Measurements from ENCODE around the gene RABGAP1L. TPM values are rescaled to one million over a fixed set of nuclear protein-coding genes. Genes with fewer than 3 reads are reported as not detected.
"Not testable (repeated sequence)": the region's sequence is repeated elsewhere in the genome, so short reads cannot be mapped to it uniquely, and the experiment has no call there.

The RABGAP1L gene
- polyA plus RNA-seq, 1 donor from 2014 or later: 88.6 TPM

- Mint-ChIP-seq H3K4me1 (peaks cover 0 to 5% (median 4%) of the 10 kb centered on the region in 3 donors), H3K36me3 (peaks cover 10% of the 10 kb centered on the region), H3K27me3 (no peaks in the 10 kb centered on the region), H3K27ac (no peak overlapping the region), H3K9me3 (peaks cover 0 to 6% (median 1%) of the 10 kb centered on the region in 3 donors), H3K4me3 (no peak overlapping the region)
Observed at GRCh38 chr1:174660476-174660875, 501.2 kb downstream of the RABGAP1L start.

- peaks cover 0 to 5% (median 4%) of the 10 kb centered on the region in 3 donors for H3K4me1 Mint-ChIP-seq
- H3K9me3 Mint-ChIP-seq: peaks cover 0 to 4% (median 1%) of the 10 kb centered on the region in 3 donors
- H3K36me3 Mint-ChIP-seq: peaks cover 17% of the 10 kb centered on the region
- no peak overlapping the region for H3K27ac Mint-ChIP-seq
- H3K27me3 Mint-ChIP-seq: no peaks in the 10 kb centered on the region
- H3K4me3 Mint-ChIP-seq: no peak overlapping the region
Observed at GRCh38 chr1:174663358-174663757, 504.0 kb downstream of the RABGAP1L start.

GRCh38 chr1:174666248-174666647, 506.9 kb downstream of the RABGAP1L start:
- H3K4me3 Mint-ChIP-seq: no peak overlapping the region

GRCh38 chr1:174671826-174672225, 512.5 kb downstream of the RABGAP1L start:
- peaks cover 6 to 16% (median 8%) of the 10 kb centered on the region in 3 donors for H3K9me3 Mint-ChIP-seq
- H3K4me1 Mint-ChIP-seq: peaks cover 0 to 3% (median 0%) of the 10 kb centered on the region in 3 donors

More at GRCh38 chr1:174666248-174666647, 506.9 kb downstream of the RABGAP1L start:
- H3K4me1 Mint-ChIP-seq: no peaks in the 10 kb centered on the region
- H3K27ac Mint-ChIP-seq: no peak overlapping the region
- peaks cover 6 to 16% (median 8%) of the 10 kb centered on the region in 3 donors for H3K9me3 Mint-ChIP-seq
- no peaks in the 10 kb centered on the region for H3K27me3 Mint-ChIP-seq
- peaks cover 24% of the 10 kb centered on the region for H3K36me3 Mint-ChIP-seq

GRCh38 chr1:174676856-174677255, 517.5 kb downstream of the RABGAP1L start:
- H3K36me3 Mint-ChIP-seq: peaks cover 2% of the 10 kb centered on the region
- H3K27me3 Mint-ChIP-seq: no peaks in the 10 kb centered on the region
- no peaks in the 10 kb centered on the region for H3K9me3 Mint-ChIP-seq
- H3K4me1 Mint-ChIP-seq: peaks cover 0 to 6% (median 1%) of the 10 kb centered on the region in 3 donors
- no peak overlapping the region for H3K27ac Mint-ChIP-seq
- H3K4me3 Mint-ChIP-seq: no peak overlapping the region

More at GRCh38 chr1:174671826-174672225, 512.5 kb downstream of the RABGAP1L start:
- H3K4me3 Mint-ChIP-seq: no peak overlapping the region
- no peaks in the 10 kb centered on the region for H3K27me3 Mint-ChIP-seq
- no peak overlapping the region for H3K27ac Mint-ChIP-seq
- peaks cover 20% of the 10 kb centered on the region for H3K36me3 Mint-ChIP-seq

GRCh38 chr1:174678657-174679056, 519.3 kb downstream of the RABGAP1L start:
- H3K4me3 Mint-ChIP-seq: no peak overlapping the region
- H3K27ac Mint-ChIP-seq: peak overlapping the region in 1 of 3 donors; percentile 74
- peaks cover 1 to 11% (median 1%) of the 10 kb centered on the region in 3 donors for H3K4me1 Mint-ChIP-seq
- H3K36me3 Mint-ChIP-seq: no peaks in the 10 kb centered on the region
- no peaks in the 10 kb centered on the region for H3K27me3 Mint-ChIP-seq
- no peaks in the 10 kb centered on the region for H3K9me3 Mint-ChIP-seq

GRCh38 chr1:174680101-174680500, 520.8 kb downstream of the RABGAP1L start:
- Mint-ChIP-seq H3K4me3 (no peak overlapping the region), H3K9me3 (no peaks in the 10 kb centered on the region), H3K27ac (no peak overlapping the region), H3K27me3 (no peaks in the 10 kb centered on the region), H3K4me1 (peaks cover 1 to 11% (median 3%) of the 10 kb centered on the region in 3 donors), H3K36me3 (peaks cover 5% of the 10 kb centered on the region)

GRCh38 chr1:174682419-174683008, 523.2 kb downstream of the RABGAP1L start:
- H3K4me1 Mint-ChIP-seq: peaks cover 1 to 15% (median 3%) of the 10 kb centered on the region in 3 donors
- H3K36me3 Mint-ChIP-seq: peaks cover 5% of the 10 kb centered on the region
- no peaks in the 10 kb centered on the region for H3K9me3 Mint-ChIP-seq
- H3K4me3 Mint-ChIP-seq: no peak overlapping the region
- H3K27ac Mint-ChIP-seq: no peak overlapping the region
- no peaks in the 10 kb centered on the region for H3K27me3 Mint-ChIP-seq

- Mint-ChIP-seq H3K36me3 (peaks cover 8% of the 10 kb centered on the region), H3K9me3 (no peaks in the 10 kb centered on the region), H3K27ac (no peak overlapping the region), H3K4me1 (peaks cover 0 to 9% (median 3%) of the 10 kb centered on the region in 3 donors), H3K27me3 (no peaks in the 10 kb centered on the region), H3K4me3 (no peak overlapping the region)
Observed at GRCh38 chr1:174686213-174686612, 526.9 kb downstream of the RABGAP1L start.

- Mint-ChIP-seq H3K4me3 (no peak overlapping the region), H3K36me3 (peaks cover 6% of the 10 kb centered on the region), H3K27me3 (no peaks in the 10 kb centered on the region), H3K4me1 (peaks cover 0 to 4% (median 1%) of the 10 kb centered on the region in 3 donors), H3K27ac (no peak overlapping the region), H3K9me3 (no peaks in the 10 kb centered on the region)
Observed at GRCh38 chr1:174689524-174689923, 530.2 kb downstream of the RABGAP1L start.

GRCh38 chr1:174690266-174690665, 530.9 kb downstream of the RABGAP1L start:
- H3K36me3 Mint-ChIP-seq: peaks cover 7% of the 10 kb centered on the region
- peaks cover 0 to 4% (median 2%) of the 10 kb centered on the region in 3 donors for H3K4me1 Mint-ChIP-seq
- H3K9me3 Mint-ChIP-seq: peaks cover 0 to 3% (median 0%) of the 10 kb centered on the region in 3 donors
- no peak overlapping the region for H3K27ac Mint-ChIP-seq
- H3K4me3 Mint-ChIP-seq: no peak overlapping the region
- H3K27me3 Mint-ChIP-seq: no peaks in the 10 kb centered on the region

- Mint-ChIP-seq H3K4me1 (peaks cover 0 to 2% (median 0%) of the 10 kb centered on the region in 3 donors), H3K27me3 (no peaks in the 10 kb centered on the region), H3K9me3 (peaks cover 0 to 3% (median 0%) of the 10 kb centered on the region in 3 donors), H3K36me3 (peaks cover 11% of the 10 kb centered on the region), H3K4me3 (no peak overlapping the region), H3K27ac (no peak overlapping the region)
Observed at GRCh38 chr1:174692313-174692712, 533.0 kb downstream of the RABGAP1L start.

- no peak overlapping the region for H3K27ac Mint-ChIP-seq
- peaks cover 11% of the 10 kb centered on the region for H3K36me3 Mint-ChIP-seq
- H3K27me3 Mint-ChIP-seq: no peaks in the 10 kb centered on the region
- H3K4me3 Mint-ChIP-seq: no peak overlapping the region
- peaks cover 0 to 2% (median 0%) of the 10 kb centered on the region in 3 donors for H3K4me1 Mint-ChIP-seq
- H3K9me3 Mint-ChIP-seq: peaks cover 0 to 3% (median 0%) of the 10 kb centered on the region in 3 donors
Observed at GRCh38 chr1:174693085-174693484, 533.8 kb downstream of the RABGAP1L start.

GRCh38 chr1:174693539-174693938, 534.2 kb downstream of the RABGAP1L start:
- not testable (repeated sequence) for H3K27me3 Mint-ChIP-seq, H3K27ac Mint-ChIP-seq, H3K4me3 Mint-ChIP-seq, H3K9me3 Mint-ChIP-seq, H3K4me1 Mint-ChIP-seq
- peaks cover 11% of the 10 kb centered on the region for H3K36me3 Mint-ChIP-seq

- peaks cover 15% of the 10 kb centered on the region for H3K36me3 Mint-ChIP-seq
- H3K27me3 Mint-ChIP-seq: no peaks in the 10 kb centered on the region
- H3K4me1 Mint-ChIP-seq: peaks cover 0 to 4% (median 2%) of the 10 kb centered on the region in 3 donors
- H3K9me3 Mint-ChIP-seq: peaks cover 0 to 3% (median 0%) of the 10 kb centered on the region in 3 donors
- H3K4me3 Mint-ChIP-seq: no peak overlapping the region
- H3K27ac Mint-ChIP-seq: peak overlapping the region in 1 of 3 donors; percentile 59
Observed at GRCh38 chr1:174696026-174696821, 536.9 kb downstream of the RABGAP1L start.

All from IgD-negative memory B cell (primary cell).